ENCODE measurements around the gene PTPRG. TPM values are rescaled to one million over a fixed set of nuclear protein-coding genes. Genes with fewer than 3 reads are reported as not detected.
A peak's percentile ranks its signal among the peaks of the same experiment; 100 is the strongest.

Gene PTPRG
- total and polyA plus RNA-seq, 10 of the 15 experiments (the other 5 are each of a cell fraction or from before 2014, with no cell fraction given) = 0.29 to 20.7 (median 1.4) TPM

- peak; percentile 24 to 32; a peak in 1 of 4 replicates for TF ChIP-seq BHLHE40 (IDR thresholded peaks at IDR 0.05; ENCODE audit: borderline replicate concordance in 1 of 2, low read depth in 2 of 2, low read length in 1 of 2)
- peak; percentile 70 for TF ChIP-seq JUNB (IDR thresholded peaks at IDR 0.05)
- TF ChIP-seq YBX1 (IDR thresholded peaks at IDR 0.05) = no peak
- TF ChIP-seq SREBF2 (IDR thresholded peaks at IDR 0.05; ENCODE audit: low read length) = peak; percentile 25; the same call in 1 of the 2 replicates
- TF ChIP-seq IKZF2 (IDR thresholded peaks at IDR 0.05) = peak; percentile 29 to 52; a peak in 2 of 4 replicates
- no peak for TF ChIP-seq CTCF (IDR thresholded peaks at IDR 0.05 in 2 of 3, conservative IDR thresholded peaks at IDR 0.05 in 1 of 3; ENCODE audit: control insufficient read depth in 2 of 3, extremely low read depth in 1 of 3, insufficient read depth in 1 of 3, low read depth in 3 of 3, low read length in 3 of 3)
- peak; percentile 80; the same call in 1 of the 2 replicates for TF ChIP-seq RFX5 (IDR thresholded peaks at IDR 0.05; ENCODE audit: low read depth, low read length)
- TF ChIP-seq RUNX3 (IDR thresholded peaks at IDR 0.05; ENCODE audit: low read length) = peak; percentile 35; the same call in 1 of the 2 replicates
- TF ChIP-seq NFXL1 (IDR thresholded peaks at IDR 0.05; ENCODE audit: borderline replicate concordance) = no peak
- TF ChIP-seq NR2F1 (conservative IDR thresholded peaks at IDR 0.05) = peak; percentile 52
- TF ChIP-seq IKZF1 (conservative IDR thresholded peaks at IDR 0.05) = peak; percentile 60
- TF ChIP-seq ATF7 (IDR thresholded peaks at IDR 0.05; ENCODE audit: low read depth) = peak; percentile 57; the same call in 1 of the 2 replicates
- peak; percentile 57 for TF ChIP-seq PKNOX1 (IDR thresholded peaks at IDR 0.05)
- peak; percentile 99 for TF ChIP-seq NFYB (IDR thresholded peaks at IDR 0.05; ENCODE audit: insufficient read depth, low read depth, low read length)
- peak; percentile 96 for TF ChIP-seq MTA2 (IDR thresholded peaks at IDR 0.05; ENCODE audit: low read depth)
Measured at GRCh38 chr3:61520966-61521628, 40.3 kb upstream of the PTPRG start (continued).
